HepG2 (cell line): ENCODE results near the gene HTRA2. TPM values are rescaled to one million over a fixed set of nuclear protein-coding genes. Genes with fewer than 3 reads are reported as not detected.

ENCODE experiments used
- ATAD3A ChIP-seq: sonication (generic); formaldehyde crosslinking; IDR thresholded peaks from 2 replicates; pipeline ENCODE4 v1.4.0; 2020; ENCODE audit warnings: missing genetic modification reagents
- CBX5 ChIP-seq: sonication (generic); formaldehyde crosslinking; IDR thresholded peaks from 2 replicates; pipeline ENCODE4 v1.4.0; 2020; ENCODE audit warnings: missing genetic modification reagents, borderline replicate concordance
- CCAR2 ChIP-seq: fragments of 200-400 bp; formaldehyde crosslinking; optimal IDR thresholded peaks from 2 replicates; pipeline ENCODE3; 2018; ENCODE audit warnings: low read depth, mild to moderate bottlenecking, low read length, moderate library complexity
- CEBPG ChIP-seq: IDR thresholded peaks from 2 replicates; pipeline ENCODE4 v1.6.1; 2016
- ELF1 ChIP-seq: sonication (generic); formaldehyde crosslinking; IDR thresholded peaks from 2 replicates; pipeline ENCODE4 v1.4.0; 2020; ENCODE audit warnings: missing genetic modification reagents
- GTF3A ChIP-seq: sonication (generic); formaldehyde crosslinking; conservative IDR thresholded peaks from 2 replicates; pipeline ENCODE4 v1.4.0; 2020; ENCODE audit warnings: mild to moderate bottlenecking, missing genetic modification reagents
- NCOA5 ChIP-seq: sonication (generic); formaldehyde crosslinking; IDR thresholded peaks from 2 replicates; pipeline ENCODE4 v1.4.0; 2020; ENCODE audit warnings: missing genetic modification reagents
- PHF5A ChIP-seq: IDR thresholded peaks from one replicate; pipeline ENCODE4 v1.6.1; 2018; ENCODE audit warnings: low read depth, missing genetic modification reagents; ENCODE audit not compliant: unreplicated experiment
- SP140L ChIP-seq: sonication (generic); formaldehyde crosslinking; IDR thresholded peaks from 2 replicates; pipeline ENCODE4 v1.4.0; 2020; ENCODE audit warnings: missing genetic modification reagents, borderline replicate concordance
- SP2 ChIP-seq: sonication (generic); formaldehyde crosslinking; IDR thresholded peaks from 2 replicates; pipeline ENCODE4 v1.5.1; 2020; ENCODE audit warnings: mild to moderate bottlenecking, missing genetic modification reagents
- TAF1 ChIP-seq: sonication (generic); formaldehyde crosslinking; IDR thresholded peaks from 2 replicates; pipeline ENCODE4 v1.4.0; 2020; ENCODE audit warnings: missing genetic modification reagents
- YEATS2 ChIP-seq: sonication (generic); formaldehyde crosslinking; IDR thresholded peaks from 2 replicates; pipeline ENCODE4 v1.4.0; 2020; ENCODE audit warnings: missing genetic modification reagents, borderline replicate concordance
- ZNF235 ChIP-seq: sonication (generic); formaldehyde crosslinking; IDR thresholded peaks from 2 replicates; pipeline ENCODE4 v1.8.1; 2023; ENCODE audit warnings: mild to moderate bottlenecking, missing genetic modification reagents, borderline replicate concordance
- ZNF256 ChIP-seq: sonication (generic); formaldehyde crosslinking; conservative IDR thresholded peaks from 2 replicates; pipeline ENCODE4 v1.4.0; 2020; ENCODE audit warnings: missing genetic modification reagents
- ZNF350 ChIP-seq: sonication (generic); formaldehyde crosslinking; IDR thresholded peaks from 2 replicates; pipeline ENCODE4 v1.4.0; 2020; ENCODE audit warnings: mild to moderate bottlenecking, low read depth, missing genetic modification reagents, borderline replicate concordance
- ZNF773 ChIP-seq: sonication (generic); formaldehyde crosslinking; IDR thresholded peaks from 2 replicates; pipeline ENCODE4 v1.4.0; 2020; ENCODE audit warnings: missing genetic modification reagents, borderline replicate concordance
- ZNF780A ChIP-seq: sonication (generic); formaldehyde crosslinking; IDR thresholded peaks from 2 replicates; pipeline ENCODE4 v1.8.0; 2022; ENCODE audit warnings: mild to moderate bottlenecking, missing genetic modification reagents, moderate library complexity
- ZNF850 ChIP-seq: sonication (generic); formaldehyde crosslinking; conservative IDR thresholded peaks from 2 replicates; pipeline ENCODE4 v1.9.0; 2021; ENCODE audit warnings: mild to moderate bottlenecking, missing genetic modification reagents
- polyA plus RNA-seq, 8 experiments: library from polyadenylated mRNA; depleted of rRNA in 3 of 8; stranded (reverse) in 7 of 8; unstranded in 1 of 8; fragments of >200 nt; fragmentation: Illumina TruSeq in 4 of 8; extraction: Trizol in 4 of 8; gene quantifications; 2 replicates each; pipeline versions ENCODE4 v1.2.1 to v1.2.3, GENCODE V29; 2011 to 2016; ENCODE audit warnings: low read depth in 4 of 8, missing spikeins in 1 of 8, mixed read lengths in 1 of 8; ENCODE audit not compliant: insufficient read depth in 1 of 8
- total RNA-seq, 5 experiments: library from RNA; depleted of rRNA; stranded (reverse); fragments of >200 nt; fragmentation: Illumina TruSeq; extraction: Trizol; gene quantifications; 2 replicates each; pipeline ENCODE4 v1.2.3, GENCODE V29; 2016; ENCODE audit warnings: low read depth in 1 of 5
- TF ChIP-seq, protein P1 (sequence below): sonication (generic); formaldehyde crosslinking; IDR thresholded peaks from 2 replicates; pipeline ENCODE4 v1.4.0; 2020; ENCODE audit warnings: missing genetic modification reagents, borderline replicate concordance
- TF ChIP-seq, protein P2 (sequence below): sonication (generic); formaldehyde crosslinking; IDR thresholded peaks from 2 replicates; pipeline ENCODE4 v1.9.0; 2021; ENCODE audit warnings: missing genetic modification reagents, borderline replicate concordance
- TF ChIP-seq, protein P3 (sequence below): sonication (generic); formaldehyde crosslinking; IDR thresholded peaks from 2 replicates; pipeline ENCODE4 v1.5.0; 2020; ENCODE audit warnings: missing genetic modification reagents
- TF ChIP-seq, protein P4 (sequence below): sonication (generic); formaldehyde crosslinking; IDR thresholded peaks from 2 replicates; pipeline ENCODE4 v1.5.1; 2020; ENCODE audit warnings: mild to moderate bottlenecking, missing genetic modification reagents

HTRA2 gene
- total and polyA plus RNA-seq, 2 of the 13 experiments (the other 11 are each of a cell fraction or from before 2014, with no cell fraction given): 47.7 to 50.3 TPM

DNA sequence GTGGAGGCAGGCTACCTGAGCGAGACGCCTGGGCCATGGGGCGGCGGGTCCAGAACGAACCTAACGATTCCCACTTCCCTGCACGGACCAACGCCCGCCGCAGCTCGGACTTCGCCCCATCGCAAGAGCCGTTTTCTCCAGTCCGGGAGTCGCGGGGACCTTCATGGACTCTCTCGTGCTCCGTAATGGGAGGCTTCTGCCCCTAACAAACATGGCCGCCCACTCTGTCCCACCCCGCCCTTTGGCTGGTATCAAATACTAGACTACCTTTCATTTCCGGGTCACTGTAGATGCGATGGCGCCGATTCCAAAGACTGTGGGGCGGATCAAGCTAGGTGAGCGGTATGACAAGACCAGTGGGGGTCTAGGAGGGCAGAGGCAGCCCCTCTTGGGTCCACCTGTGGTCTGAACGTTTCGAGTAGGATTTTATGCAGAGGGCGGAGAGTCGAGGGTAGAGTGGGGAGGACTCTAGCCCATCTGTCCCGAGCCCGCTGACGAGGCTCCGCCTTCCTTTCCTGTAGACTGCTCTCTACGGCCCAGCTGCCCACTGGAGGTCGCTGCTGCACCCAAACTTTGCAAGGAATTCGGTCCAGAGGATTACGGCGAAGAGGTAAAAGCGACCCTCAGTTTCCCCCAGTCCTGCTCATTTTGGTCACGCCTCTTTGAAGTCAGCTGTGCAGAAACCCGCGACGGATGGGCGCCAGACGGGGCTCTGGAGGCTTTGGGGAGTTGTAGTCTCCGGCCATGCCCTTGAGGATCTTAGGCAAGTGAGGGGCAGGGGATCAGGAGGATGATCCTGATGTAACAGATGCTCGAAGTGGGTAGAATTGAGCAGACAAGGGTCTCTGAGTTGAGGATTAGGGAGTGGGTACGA, 46.7 kb upstream of the HTRA2 start, which contains the start of the genes CCDC142 and TTC31 (continued):
- TF ChIP-seq, protein P1, sequence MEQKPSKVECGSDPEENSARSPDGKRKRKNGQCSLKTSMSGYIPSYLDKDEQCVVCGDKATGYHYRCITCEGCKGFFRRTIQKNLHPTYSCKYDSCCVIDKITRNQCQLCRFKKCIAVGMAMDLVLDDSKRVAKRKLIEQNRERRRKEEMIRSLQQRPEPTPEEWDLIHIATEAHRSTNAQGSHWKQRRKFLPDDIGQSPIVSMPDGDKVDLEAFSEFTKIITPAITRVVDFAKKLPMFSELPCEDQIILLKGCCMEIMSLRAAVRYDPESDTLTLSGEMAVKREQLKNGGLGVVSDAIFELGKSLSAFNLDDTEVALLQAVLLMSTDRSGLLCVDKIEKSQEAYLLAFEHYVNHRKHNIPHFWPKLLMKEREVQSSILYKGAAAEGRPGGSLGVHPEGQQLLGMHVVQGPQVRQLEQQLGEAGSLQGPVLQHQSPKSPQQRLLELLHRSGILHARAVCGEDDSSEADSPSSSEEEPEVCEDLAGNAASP (CRISPR knock-in tag): peak; percentile 77
- peak; percentile 71 for TF ChIP-seq PHF5A (CRISPR knock-in tag)
- TF ChIP-seq, protein P2, sequence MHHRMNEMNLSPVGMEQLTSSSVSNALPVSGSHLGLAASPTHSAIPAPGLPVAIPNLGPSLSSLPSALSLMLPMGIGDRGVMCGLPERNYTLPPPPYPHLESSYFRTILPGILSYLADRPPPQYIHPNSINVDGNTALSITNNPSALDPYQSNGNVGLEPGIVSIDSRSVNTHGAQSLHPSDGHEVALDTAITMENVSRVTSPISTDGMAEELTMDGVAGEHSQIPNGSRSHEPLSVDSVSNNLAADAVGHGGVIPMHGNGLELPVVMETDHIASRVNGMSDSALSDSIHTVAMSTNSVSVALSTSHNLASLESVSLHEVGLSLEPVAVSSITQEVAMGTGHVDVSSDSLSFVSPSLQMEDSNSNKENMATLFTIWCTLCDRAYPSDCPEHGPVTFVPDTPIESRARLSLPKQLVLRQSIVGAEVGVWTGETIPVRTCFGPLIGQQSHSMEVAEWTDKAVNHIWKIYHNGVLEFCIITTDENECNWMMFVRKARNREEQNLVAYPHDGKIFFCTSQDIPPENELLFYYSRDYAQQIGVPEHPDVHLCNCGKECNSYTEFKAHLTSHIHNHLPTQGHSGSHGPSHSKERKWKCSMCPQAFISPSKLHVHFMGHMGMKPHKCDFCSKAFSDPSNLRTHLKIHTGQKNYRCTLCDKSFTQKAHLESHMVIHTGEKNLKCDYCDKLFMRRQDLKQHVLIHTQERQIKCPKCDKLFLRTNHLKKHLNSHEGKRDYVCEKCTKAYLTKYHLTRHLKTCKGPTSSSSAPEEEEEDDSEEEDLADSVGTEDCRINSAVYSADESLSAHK: no peak
- no peak for TF ChIP-seq CCAR2
- TF ChIP-seq ZNF350: peak; percentile 97
- TF ChIP-seq NCOA5: no peak
- no peak; the same call in 1 of the 2 replicates for TF ChIP-seq ATAD3A
- TF ChIP-seq, protein P3, sequence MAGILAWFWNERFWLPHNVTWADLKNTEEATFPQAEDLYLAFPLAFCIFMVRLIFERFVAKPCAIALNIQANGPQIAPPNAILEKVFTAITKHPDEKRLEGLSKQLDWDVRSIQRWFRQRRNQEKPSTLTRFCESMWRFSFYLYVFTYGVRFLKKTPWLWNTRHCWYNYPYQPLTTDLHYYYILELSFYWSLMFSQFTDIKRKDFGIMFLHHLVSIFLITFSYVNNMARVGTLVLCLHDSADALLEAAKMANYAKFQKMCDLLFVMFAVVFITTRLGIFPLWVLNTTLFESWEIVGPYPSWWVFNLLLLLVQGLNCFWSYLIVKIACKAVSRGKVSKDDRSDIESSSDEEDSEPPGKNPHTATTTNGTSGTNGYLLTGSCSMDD: no peak
- TF ChIP-seq GTF3A (CRISPR knock-in tag): no peak
- TF ChIP-seq CBX5 (CRISPR knock-in tag): peak; percentile 76; the same call in 1 of the 2 replicates
- peak; percentile 67 for TF ChIP-seq SP2
- peak; percentile 90 for TF ChIP-seq TAF1 (CRISPR knock-in tag)
- TF ChIP-seq ZNF780A (CRISPR knock-in tag): no peak; the same call in none of the 2 replicates
- TF ChIP-seq, protein P4, sequence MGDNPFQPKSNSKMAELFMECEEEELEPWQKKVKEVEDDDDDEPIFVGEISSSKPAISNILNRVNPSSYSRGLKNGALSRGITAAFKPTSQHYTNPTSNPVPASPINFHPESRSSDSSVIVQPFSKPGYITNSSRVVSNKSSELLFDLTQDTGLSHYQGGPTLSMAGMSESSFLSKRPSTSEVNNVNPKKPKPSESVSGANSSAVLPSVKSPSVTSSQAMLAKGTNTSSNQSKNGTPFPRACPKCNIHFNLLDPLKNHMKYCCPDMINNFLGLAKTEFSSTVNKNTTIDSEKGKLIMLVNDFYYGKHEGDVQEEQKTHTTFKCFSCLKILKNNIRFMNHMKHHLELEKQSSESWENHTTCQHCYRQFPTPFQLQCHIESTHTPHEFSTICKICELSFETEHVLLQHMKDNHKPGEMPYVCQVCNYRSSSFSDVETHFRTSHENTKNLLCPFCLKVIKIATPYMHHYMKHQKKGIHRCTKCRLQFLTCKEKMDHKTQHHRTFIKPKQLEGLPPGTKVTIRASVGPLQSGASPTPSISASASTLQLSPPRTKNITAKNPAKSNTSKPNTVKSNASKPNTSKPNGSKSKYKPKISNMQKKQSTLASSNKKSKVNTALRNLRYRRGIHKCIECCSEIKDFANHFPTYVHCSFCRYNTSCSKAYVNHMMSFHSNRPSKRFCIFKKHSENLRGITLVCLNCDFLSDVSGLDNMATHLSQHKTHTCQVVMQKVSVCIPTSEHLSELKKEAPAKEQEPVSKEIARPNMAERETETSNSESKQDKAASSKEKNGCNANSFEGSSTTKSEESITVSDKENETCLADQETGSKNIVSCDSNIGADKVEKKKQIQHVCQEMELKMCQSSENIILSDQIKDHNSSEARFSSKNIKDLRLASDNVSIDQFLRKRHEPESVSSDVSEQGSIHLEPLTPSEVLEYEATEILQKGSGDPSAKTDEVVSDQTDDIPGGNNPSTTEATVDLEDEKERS (CRISPR knock-in tag): peak; percentile 63
- TF ChIP-seq YEATS2 (CRISPR knock-in tag): peak; percentile 93
- TF ChIP-seq ZNF256 (CRISPR knock-in tag): no peak
- TF ChIP-seq ZNF850 (CRISPR knock-in tag): 0 out of 2 replicates have a peak, but pooled peaks have one; percentile 91
- TF ChIP-seq CEBPG (CRISPR knock-in tag): peak; percentile 17; the same call in 1 of the 2 replicates
- no peak for TF ChIP-seq SP140L (CRISPR knock-in tag)
- TF ChIP-seq ZNF773 (CRISPR knock-in tag): no peak
- no peak for TF ChIP-seq ZNF235
- peak; percentile 90 for TF ChIP-seq ELF1 (CRISPR knock-in tag)
